H1 (cell line): ENCODE results near the gene STIMATE. TPM values are rescaled to one million over a fixed set of nuclear protein-coding genes. Genes with fewer than 3 reads are reported as not detected.

Experiments used
- CTCF ChIA-PET: fragments of 300-600 bp; sonication (Branson Sonifier 250); formaldehyde crosslinking; loops from one replicate; lab custom pipeline; 2021; ENCODE audit not compliant: partially characterized antibody; lab: Charles Lee
- POLR2A ChIA-PET: fragments of 300-600 bp; sonication (Branson Sonifier 250); formaldehyde crosslinking; loops from one replicate; lab custom pipeline; 2021; ENCODE audit warnings: inconsistent platforms; ENCODE audit not compliant: partially characterized antibody; lab: Charles Lee
- DNase-seq, 2 experiments: peaks; one replicate each; pipeline versions ENCODE4 v3.0.0 to v3.0.0-alpha.2; 2010 to 2022; ENCODE audit warnings: low spot score in 2 of 2, low read depth in 1 of 2, mixed read lengths in 1 of 2
- FAIRE-seq: peaks from 2 replicates; lab custom pipeline; 2011; peaks lifted over from hg19 to GRCh38; lab: Jason Lieb, UNC
- H2AFZ ChIP-seq: 2 replicates; pipeline ENCODE4 v1.8.1; 2012; ENCODE audit warnings: low read length, inconsistent platforms
- H2AK5ac ChIP-seq: 2 replicates; pipeline ENCODE4 v1.6.1; 2013; ENCODE audit warnings: low read depth, low read length
- H2BK120ac ChIP-seq: replicated peaks from 2 replicates; pipeline ENCODE3; 2013; ENCODE audit warnings: low read depth, low read length, inconsistent platforms
- H2BK12ac ChIP-seq: 2 replicates; pipeline ENCODE4 v1.6.1; 2013; ENCODE audit warnings: low read depth, low read length
- H2BK15ac ChIP-seq: 2 replicates; pipeline ENCODE4 v1.6.1; 2013; ENCODE audit warnings: low read length
- H2BK20ac ChIP-seq: 2 replicates; pipeline ENCODE4 v1.6.1; 2013; ENCODE audit warnings: low read length
- H2BK5ac ChIP-seq: 2 replicates; pipeline ENCODE4 v1.6.1; 2013; ENCODE audit warnings: low read depth, low read length
- H3K14ac ChIP-seq: 2 replicates; pipeline ENCODE4 v1.6.1; 2013; ENCODE audit warnings: inconsistent platforms; ENCODE audit not compliant: insufficient read length
- H3K18ac ChIP-seq: 2 replicates; pipeline ENCODE4 v1.6.1; 2013; ENCODE audit warnings: low read length; ENCODE audit errors: extremely low read depth
- H3K23ac ChIP-seq: 2 replicates; pipeline ENCODE4 v1.6.1; 2013; ENCODE audit warnings: inconsistent platforms; ENCODE audit not compliant: insufficient read length
- H3K23me2 ChIP-seq: 2 replicates; pipeline ENCODE4 v1.6.1; 2013; ENCODE audit warnings: low read depth, low read length
- H3K27ac ChIP-seq: 2 replicates; pipeline ENCODE4 v1.6.1; 2011; ENCODE audit warnings: low read depth, low read length, inconsistent platforms
- H3K27me3 ChIP-seq, 4 experiments: replicated peaks in 1 of 4; 1 replicate in 1 of 4; 2 replicates in 3 of 4; pipeline versions ENCODE4 v1.6.1 to v1.8.1; 2011 to 2013; ENCODE audit warnings: low read length in 3 of 4, mild to moderate bottlenecking in 3 of 4, inconsistent platforms in 2 of 4, mixed read lengths in 2 of 4, moderate library complexity in 1 of 4; ENCODE audit not compliant: control insufficient read depth in 3 of 4, insufficient read depth in 3 of 4; ENCODE audit errors: extremely low read depth in 1 of 4
- H3K36me3 ChIP-seq, 4 experiments: 2 replicates each; pipeline versions ENCODE4 v1.6.1 to v1.8.1; 2011 to 2013; ENCODE audit warnings: mild to moderate bottlenecking in 4 of 4, low read length in 3 of 4, moderate library complexity in 2 of 4, control low read depth in 1 of 4, inconsistent platforms in 1 of 4; ENCODE audit not compliant: insufficient read depth in 4 of 4, control insufficient read depth in 2 of 4
- H3K4ac ChIP-seq: replicated peaks from 2 replicates; pipeline ENCODE3; 2013; ENCODE audit warnings: low read length, low read depth, mixed read lengths, inconsistent platforms; ENCODE audit not compliant: insufficient read length
- H3K4me1 ChIP-seq, 4 experiments: replicated peaks in 1 of 4; 1 replicate in 1 of 4; 2 replicates in 3 of 4; pipeline versions ENCODE4 v1.6.1 to v1.8.1; 2011 to 2013; ENCODE audit warnings: low read length in 3 of 4, inconsistent platforms in 2 of 4, mixed read lengths in 1 of 4; ENCODE audit not compliant: insufficient read depth in 4 of 4, control insufficient read depth in 3 of 4
- H3K4me2 ChIP-seq, 2 experiments: 2 replicates each; pipeline versions ENCODE4 v1.6.1 to v1.8.1; 2011 to 2013; ENCODE audit warnings: low read depth in 2 of 2, low read length in 2 of 2, control low read depth in 1 of 2, inconsistent platforms in 1 of 2, mild to moderate bottlenecking in 1 of 2; ENCODE audit not compliant: insufficient read depth in 1 of 2
- H3K4me3 ChIP-seq, 4 experiments: fragments of 200-600, 300-600 bp in 1 of 4; sonication (generic), shearing (Covaris generic), sonication (Bioruptor Twin) in 1 of 4; 2 replicates each; pipeline versions ENCODE4 v1.5.1 to v1.8.1; 2011 to 2016; ENCODE audit warnings: low read length in 4 of 4, low read depth in 3 of 4, control low read depth in 2 of 4, inconsistent platforms in 2 of 4, mild to moderate bottlenecking in 2 of 4, mixed read lengths in 1 of 4, moderate library complexity in 1 of 4; ENCODE audit not compliant: insufficient read depth in 2 of 4; ENCODE audit errors: extremely low read depth in 1 of 4
- H3K56ac ChIP-seq: replicated peaks from 2 replicates; pipeline ENCODE3; 2013; ENCODE audit warnings: low read depth, mild to moderate bottlenecking, mixed read lengths, low read length, inconsistent platforms; ENCODE audit not compliant: insufficient read length
- H3K79me1 ChIP-seq: 2 replicates; pipeline ENCODE4 v1.6.1; 2013; ENCODE audit warnings: low read depth, low read length, control low read depth
- H3K79me2 ChIP-seq, 2 experiments: 2 replicates each; pipeline versions ENCODE4 v1.6.1 to v1.8.1; 2012 to 2013; ENCODE audit warnings: low read length in 2 of 2, mild to moderate bottlenecking in 2 of 2, inconsistent platforms in 1 of 2; ENCODE audit not compliant: insufficient read depth in 2 of 2, control insufficient read depth in 1 of 2
- H3K9ac ChIP-seq, 4 experiments: replicated peaks in 1 of 4; 1 replicate in 1 of 4; 2 replicates in 3 of 4; pipeline versions ENCODE4 v1.6.1 to v1.8.1; 2011 to 2013; ENCODE audit warnings: low read depth in 3 of 4, low read length in 3 of 4, control low read depth in 2 of 4, mild to moderate bottlenecking in 2 of 4, moderate library complexity in 2 of 4, inconsistent platforms in 1 of 4; ENCODE audit errors: extremely low read depth in 1 of 4
- H3K9me3 ChIP-seq, 2 experiments: 2 replicates each; pipeline versions ENCODE4 v1.6.1 to v1.8.1; 2012 to 2013; ENCODE audit warnings: mild to moderate bottlenecking in 2 of 2, moderate library complexity in 2 of 2, control low read depth in 1 of 2, inconsistent platforms in 1 of 2, low read depth in 1 of 2, low read length in 1 of 2, mixed read lengths in 1 of 2; ENCODE audit not compliant: insufficient read depth in 2 of 2
- H4K20me1 ChIP-seq, 2 experiments: replicated peaks in 1 of 2; 2 replicates each; pipeline versions ENCODE3 to v1.8.1; 2011 to 2013; ENCODE audit warnings: inconsistent platforms in 2 of 2, low read length in 2 of 2, mild to moderate bottlenecking in 1 of 2; ENCODE audit not compliant: insufficient read depth in 2 of 2, control insufficient read depth in 1 of 2
- H4K5ac ChIP-seq: 2 replicates; pipeline ENCODE4 v1.6.1; 2013; ENCODE audit warnings: low read length, low read depth, mixed read lengths, inconsistent platforms; ENCODE audit not compliant: insufficient read length
- H4K8ac ChIP-seq: 2 replicates; pipeline ENCODE4 v1.8.0; 2013; ENCODE audit warnings: mild to moderate bottlenecking, moderate library complexity, low read length, inconsistent platforms; ENCODE audit not compliant: insufficient read depth; ENCODE audit errors: extremely low read depth
- H4K91ac ChIP-seq: replicated peaks from 2 replicates; pipeline ENCODE3; 2013; ENCODE audit warnings: low read length, mixed read lengths, inconsistent platforms; ENCODE audit not compliant: insufficient read length
- ASH2L ChIP-seq: fragments of 200-600, 300-600 bp; sonication (generic); IDR thresholded peaks from one replicate; pipeline ENCODE4 v1.7.1; 2017; ENCODE audit warnings: low read length
- CTCF ChIP-seq, 3 experiments: IDR thresholded peaks; 1 replicate in 2 of 3; 2 replicates in 1 of 3; pipeline versions ENCODE4 v1.5.1 to v1.6.1; 2011; ENCODE audit warnings: low read length in 3 of 3, mild to moderate bottlenecking in 3 of 3, inconsistent platforms in 2 of 3, low read depth in 1 of 3, moderate library complexity in 1 of 3; ENCODE audit not compliant: insufficient read depth in 1 of 3; ENCODE audit errors: control extremely low read depth in 1 of 3
- MAFK ChIP-seq: IDR thresholded peaks from 2 replicates; pipeline ENCODE4 v1.6.1; 2012; ENCODE audit warnings: low read depth, mild to moderate bottlenecking, improper control_type of control experiment, low read length
- RAD21 ChIP-seq, 2 experiments: IDR thresholded peaks in 1 of 2; conservative IDR thresholded peaks in 1 of 2; 2 replicates each; pipeline ENCODE4 v1.6.1; 2011; ENCODE audit warnings: low read depth in 2 of 2, low read length in 2 of 2, improper control_type of control experiment in 1 of 2, inconsistent platforms in 1 of 2, mild to moderate bottlenecking in 1 of 2, moderate library complexity in 1 of 2
- SAP30 ChIP-seq: fragments of 300-600 bp; sonication (generic); IDR thresholded peaks from 2 replicates; pipeline ENCODE4 v1.7.1; 2012; ENCODE audit warnings: low read length, moderate library complexity, mild to moderate bottlenecking, inconsistent platforms; ENCODE audit not compliant: insufficient read depth, insufficient replicate concordance
- SP2 ChIP-seq: IDR thresholded peaks from 2 replicates; pipeline ENCODE4 v1.6.1; 2012; ENCODE audit warnings: mild to moderate bottlenecking, low read length, inconsistent platforms
- SP4 ChIP-seq: IDR thresholded peaks from 2 replicates; pipeline ENCODE4 v1.6.1; 2012; ENCODE audit warnings: low read length, inconsistent platforms
- SUZ12 ChIP-seq: fragments of 200-600 bp; sonication (generic); IDR thresholded peaks from 2 replicates; pipeline ENCODE4 v1.6.1; 2012; ENCODE audit warnings: mild to moderate bottlenecking, inconsistent platforms, low read length, moderate library complexity, mixed read lengths
- WGBS, 2 experiments: shearing (Covaris generic) in 1 of 2; methylation state at CpG; one replicate each; pipeline versions ENCODE4 v1.1.6 to v1.1.7; 2013 to 2015; ENCODE audit warnings: low lambda C conversion rate in 2 of 2, mixed read lengths in 2 of 2, inconsistent platforms in 1 of 2, low coverage in 1 of 2, missing lambda C conversion rate in 1 of 2; ENCODE audit not compliant: insufficient replicate concordance in 2 of 2, insufficient coverage in 1 of 2, insufficient read length in 1 of 2; ENCODE audit errors: extremely low coverage in 1 of 2, missing lambda C conversion rate in 1 of 2; 5-methylcytosine and 5-hydroxymethylcytosine counted together
- polyA plus RNA-seq, 7 experiments: library from polyadenylated mRNA; depleted of rRNA in 3 of 7; stranded (reverse) in 5 of 7; unstranded in 2 of 7; fragments of >200 nt in 5 of 7; fragments of 200-250 nt in 2 of 7; gene quantifications; 1 replicate in 5 of 7; 2 replicates in 1 of 7; 4 replicates in 1 of 7; pipeline versions ENCODE4 v1.2.1 to v1.2.3, GENCODE V29; 2011 to 2013; ENCODE audit warnings: missing spikeins in 2 of 7, mixed read lengths in 2 of 7
- total RNA-seq: library from RNA; stranded (reverse); fragmentation: NEBNext Ultra II Directional; extraction: Animal tissue kit (Norgen Biotek cat#: 25700); gene quantifications from 2 replicates; pipeline ENCODE4 v1.2.1, GENCODE V29; 2021

STIMATE gene
- total and polyA plus RNA-seq, 2 of the 8 experiments (the other 6 are each of a cell fraction or from before 2014, with no cell fraction given): 17.5 to 22.1 TPM

GRCh38 chr3:52874864-52875587, 22.3 kb downstream of the STIMATE start:
- Histone ChIP-seq H2BK20ac (no peak overlapping the region), H4K91ac (no peak overlapping the region), H3K36me3 (no peaks in the 10 kb centered on the region), H3K23ac (no peak overlapping the region), H2AFZ (no peak overlapping the region), H4K5ac (no peak overlapping the region), H2BK120ac (no peak overlapping the region), H2BK5ac (no peak overlapping the region), H2AK5ac (no peak overlapping the region), H3K79me1 (peaks cover 5% of the 10 kb centered on the region), H2BK12ac (0 out of 2 replicates have a peak overlapping the region, but pooled peaks have one; percentile 50), H3K9me3 (no peaks in the 10 kb centered on the region), H3K27me3 (no peaks in the 10 kb centered on the region), H3K27ac (no peak overlapping the region), H2BK15ac (no peak overlapping the region), H4K20me1 (peaks cover 0 to 10% of the 10 kb centered on the region in 2 experiments), H4K8ac (no peak overlapping the region), H3K79me2 (peaks cover 0 to 17% of the 10 kb centered on the region in 2 experiments; a peak in 2 of 4 replicates), H3K9ac (no peak overlapping the region; a peak in 1 of 7 replicates), H3K4me3 (no peak overlapping the region), H3K23me2 (no peaks in the 10 kb centered on the region; the same call in 1 of the 2 replicates), H3K4ac (no peak overlapping the region), H3K4me1 (peaks cover 0 to 9% (median 3%) of the 10 kb centered on the region in 4 experiments; a peak in 5 of 7 replicates), H3K4me2 (no peak overlapping the region), H3K14ac (no peak overlapping the region), H3K18ac (no peak overlapping the region; the same call in 1 of the 2 replicates), H3K56ac (no peak overlapping the region)
- WGBS, 2 experiments: 88% methylated on average over 9 of the region's 9 CpGs; no CpG with 5 or more reads in 1 of the 2 experiments
- FAIRE-seq: no peak
- CTCF ChIA-PET: interaction anchor here (0.6 to 2.0 kb wide), 8 partner anchors 21 to 236 kb away, joined by 3 to 6 read pairs (median 3); no protein-coding TSS in a partner anchor
- TF ChIP-seq SP4 (no peak), ASH2L (no peak), MAFK (no peak), SP2 (no peak), RAD21 (IDR thresholded peaks at IDR 0.05 in 1 of 2, conservative IDR thresholded peaks at IDR 0.05 in 1 of 2; ENCODE audit: low read depth in 2 of 2, low read length in 2 of 2) (no peak), SAP30 (no peak), CTCF (IDR thresholded peaks at IDR 0.05; ENCODE audit: control extremely low read depth in 1 of 3, insufficient read depth in 1 of 3, low read depth in 1 of 3, low read length in 3 of 3) (peak in 1 of 3 experiments; percentile 2; a peak in 1 of 4 replicates), SUZ12 (no peak)
- POLR2A ChIA-PET: interaction anchor here (1.2 kb wide), 1 partner anchor 21 kb away, joined by 3 read pairs; no protein-coding TSS in a partner anchor
- no peak for DNase-seq
